GM21526 (cell line): ENCODE data around the gene HMCN2.

ENCODE experiments used
- ATAC-seq: cut with Tn5 transposase; IDR thresholded peaks from one replicate; pipeline ENCODE4 v1.9.1; 2021; ENCODE audit warnings: moderate library complexity; ENCODE audit not compliant: unreplicated experiment, low FRiP score

The HMCN2 gene

DNA sequence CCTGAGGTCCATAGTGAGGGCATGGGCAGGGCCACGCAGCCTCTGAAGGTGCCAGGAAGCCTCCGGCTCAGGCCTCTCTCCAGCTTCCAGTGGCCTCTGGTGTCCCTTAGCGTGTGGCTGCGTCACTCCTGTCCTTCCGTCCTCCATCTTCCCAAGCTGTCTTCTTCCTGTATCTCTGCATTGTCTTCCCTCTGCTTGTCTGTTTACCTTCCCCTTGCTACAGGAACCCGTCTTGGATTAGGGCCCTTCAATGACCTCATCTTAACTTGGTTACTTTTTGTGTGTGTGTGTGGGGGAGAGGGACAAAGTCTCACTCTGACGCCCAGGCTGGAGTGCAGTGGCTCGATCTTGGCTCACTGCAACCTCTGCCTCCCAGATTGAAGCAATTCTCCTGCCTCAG, 193.6 kb downstream of the HMCN2 start:
- ATAC-seq: no peak

DNA sequence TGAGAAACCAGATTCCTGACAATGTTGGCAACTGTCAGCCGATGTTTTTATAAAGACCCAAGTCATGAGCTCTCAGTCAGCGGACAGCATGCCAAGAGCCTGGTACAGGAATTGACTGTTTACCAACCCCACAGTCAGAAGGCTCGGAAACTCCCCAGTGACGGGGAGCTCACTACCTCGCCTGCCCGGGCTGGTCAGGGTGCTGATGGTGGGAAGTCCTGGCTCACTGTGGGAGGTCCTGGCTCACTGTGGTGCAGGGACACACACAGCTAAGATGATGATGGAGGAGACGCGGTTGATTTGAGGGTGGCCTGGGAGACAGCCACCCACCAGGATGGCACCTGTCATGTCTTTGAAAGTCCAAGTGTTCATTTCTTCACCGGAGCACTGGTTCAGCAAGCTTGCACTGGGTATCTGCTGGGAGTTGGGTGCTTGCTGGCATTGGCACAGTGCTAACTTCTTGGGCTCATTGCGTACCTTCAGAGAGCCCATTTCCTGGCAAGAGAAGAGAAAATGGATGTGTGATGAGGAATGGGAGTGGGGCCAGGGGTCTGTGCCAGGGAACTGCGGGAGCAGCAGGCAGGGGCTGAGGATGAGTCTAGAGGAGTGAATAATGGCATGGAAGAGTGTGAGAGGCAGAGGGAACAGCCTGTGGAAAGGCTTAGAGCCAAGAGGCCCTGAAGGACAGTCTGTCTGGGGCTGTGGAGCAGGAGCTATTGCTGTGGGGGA, 194.5 kb downstream of the HMCN2 start:
- ATAC-seq: no peak

DNA sequence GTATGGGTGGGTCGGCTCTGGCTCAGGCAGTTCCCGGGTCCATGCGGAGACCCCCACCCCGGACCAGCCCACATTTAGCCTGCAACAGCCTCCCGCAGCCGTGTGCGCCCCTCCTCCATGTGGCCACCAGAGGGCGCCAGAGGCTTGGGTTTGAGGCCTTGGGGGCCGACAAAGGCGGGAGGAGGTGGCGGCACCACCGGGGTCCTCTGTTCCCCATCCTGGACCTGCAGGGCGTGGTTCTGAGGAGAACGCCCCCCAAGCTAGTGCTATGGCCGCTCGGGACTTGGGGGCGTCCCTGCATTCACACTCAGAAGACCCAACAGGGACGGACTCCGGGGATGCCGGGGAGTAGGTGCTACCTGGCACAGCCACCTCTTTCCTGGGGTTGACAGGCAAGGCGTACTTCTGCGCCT, 195.7 kb downstream of the HMCN2 start:
- ATAC-seq: no peak

DNA sequence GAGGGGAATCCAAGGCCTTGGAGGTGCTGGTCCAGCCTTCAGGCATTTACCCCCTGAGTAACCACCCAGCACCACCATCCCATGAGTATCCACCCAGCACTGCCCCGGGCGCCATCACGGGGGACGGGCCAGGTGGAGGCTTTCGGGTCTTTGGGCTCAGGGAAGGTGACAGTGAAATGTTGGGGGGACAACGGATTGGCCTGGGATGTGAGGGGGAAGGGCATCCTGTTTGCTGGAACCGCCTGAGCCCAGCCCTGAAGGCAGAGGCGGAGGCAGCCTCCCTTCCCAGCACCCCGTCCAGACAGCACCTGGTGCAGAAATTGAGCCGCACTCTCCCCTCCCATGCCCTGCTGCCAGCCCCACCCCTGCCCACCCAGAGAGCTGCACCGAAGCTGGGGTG, 196.2 kb downstream of the HMCN2 start:
- no peak for ATAC-seq

DNA sequence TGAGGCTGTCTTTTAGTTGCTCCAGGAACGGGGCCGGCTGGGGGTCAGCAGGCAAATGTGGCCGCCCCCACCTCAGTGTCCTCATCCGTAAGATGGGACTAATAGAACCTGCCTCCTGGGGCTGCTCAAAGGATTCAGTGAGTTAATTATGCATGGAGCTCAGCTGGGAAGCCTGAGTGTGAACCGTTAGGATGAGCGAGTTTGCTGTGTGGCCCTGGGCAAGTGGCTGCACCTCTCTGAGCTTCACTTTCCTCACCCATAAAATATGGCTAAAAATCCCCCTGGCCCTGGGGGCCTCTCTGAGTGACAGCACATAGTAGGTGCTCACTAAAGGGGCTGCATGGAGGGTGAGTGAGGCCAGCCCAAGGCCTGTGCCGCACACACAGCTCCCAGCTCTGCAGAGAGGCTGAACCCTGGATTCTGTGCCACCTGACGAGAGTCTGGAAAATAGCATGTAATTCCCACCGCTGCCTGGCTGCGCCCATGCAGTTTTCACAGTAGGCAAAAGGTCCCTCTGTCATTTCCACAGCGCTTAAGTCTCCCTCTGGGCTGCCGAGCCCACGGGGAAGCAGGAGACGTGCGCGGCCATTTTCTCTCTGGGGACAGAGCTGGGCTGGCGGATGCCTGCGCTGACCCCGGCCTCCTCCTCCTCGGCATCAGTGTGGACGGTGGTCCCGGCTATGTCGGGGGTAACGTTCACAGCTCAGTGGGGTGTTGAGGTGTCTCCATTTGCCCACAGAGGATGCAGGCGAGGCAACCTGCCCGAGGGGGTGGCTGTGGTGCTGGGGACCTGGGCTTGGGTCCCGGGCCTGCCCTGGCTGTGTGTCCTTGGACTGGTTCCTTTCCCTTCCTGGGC, 197.4 kb downstream of the HMCN2 start:
- no peak for ATAC-seq

DNA sequence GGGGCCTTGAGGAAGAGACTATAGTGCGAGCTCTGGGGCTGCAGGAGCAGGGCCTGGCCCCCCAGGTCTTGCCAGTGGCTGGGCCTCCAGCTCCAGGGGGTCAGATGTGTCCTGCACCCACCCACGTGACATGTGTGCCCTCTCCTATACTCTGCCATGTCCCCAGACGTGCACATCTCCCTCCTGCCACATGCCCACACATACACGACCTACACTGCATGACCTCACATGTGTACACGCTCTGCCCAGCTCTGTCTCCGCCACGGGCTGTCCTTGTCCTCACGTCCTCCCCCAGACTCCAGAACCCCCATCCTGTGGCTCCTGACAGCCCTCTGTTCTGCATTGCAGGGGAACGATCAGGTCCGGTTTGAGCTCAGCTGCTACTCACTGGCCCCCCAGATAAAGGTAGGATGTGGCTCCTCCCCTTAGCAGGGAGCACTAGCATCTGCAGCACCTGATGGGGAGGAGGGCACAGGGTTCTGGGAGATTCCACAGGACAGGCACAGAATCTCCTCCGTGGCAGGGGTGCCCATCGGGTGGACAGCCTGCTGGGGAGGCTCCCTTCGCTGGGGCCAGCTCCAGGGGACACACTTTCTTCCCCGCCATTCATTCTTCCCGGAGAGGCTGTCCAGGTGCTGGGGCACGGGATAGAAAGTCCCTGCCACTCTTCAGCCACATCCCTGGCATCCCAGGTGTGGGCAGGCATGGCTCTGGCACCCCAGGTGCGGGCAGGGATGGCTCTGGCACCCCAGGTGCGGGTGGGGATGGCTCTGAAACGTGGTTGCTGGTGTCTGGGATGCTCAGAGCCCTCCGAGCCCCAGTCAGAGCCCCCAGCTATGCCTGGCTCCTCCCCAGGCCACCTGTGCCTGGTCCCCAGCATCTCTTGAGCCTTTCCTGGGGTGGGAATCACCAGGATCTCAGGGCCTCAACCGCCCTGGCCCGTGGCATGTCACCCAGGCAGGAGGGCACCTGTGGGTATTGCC, 198.5 kb downstream of the HMCN2 start:
- no peak for ATAC-seq

DNA sequence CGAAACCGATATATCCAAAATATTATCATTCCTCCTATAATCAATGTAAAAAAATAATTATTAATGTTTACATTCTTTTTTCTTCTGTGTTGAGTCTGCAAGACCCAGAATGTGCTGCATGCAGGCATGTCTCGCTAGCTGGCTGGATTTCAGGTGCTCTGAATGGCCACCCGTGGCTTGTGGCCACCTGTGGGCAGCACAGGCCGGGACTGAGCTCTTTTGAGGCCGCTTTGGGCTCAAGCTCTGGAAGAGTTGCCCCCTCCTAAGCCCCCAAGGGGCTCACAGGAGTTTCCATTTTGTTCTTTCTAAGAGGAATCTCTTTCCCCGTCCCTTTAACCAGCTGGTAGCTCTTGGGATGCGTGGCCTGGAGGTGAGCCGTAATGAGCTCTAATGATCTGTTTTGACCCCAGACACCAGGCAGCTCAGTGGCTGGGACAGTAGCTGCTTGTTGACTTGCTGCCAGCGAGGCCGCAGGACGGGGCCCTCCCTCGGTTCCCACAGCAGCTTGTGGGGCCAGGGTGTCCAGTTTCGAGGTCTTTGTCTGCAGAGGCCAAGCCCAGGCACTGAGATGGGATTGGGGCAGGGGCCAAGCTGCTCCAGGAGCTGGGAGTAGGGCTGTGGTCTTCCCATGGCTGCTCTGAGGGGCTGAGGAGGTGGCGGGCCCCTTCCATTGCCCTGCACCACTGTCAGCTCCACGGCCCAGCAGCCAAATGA, 200.0 kb downstream of the HMCN2 start:
- no peak for ATAC-seq

DNA sequence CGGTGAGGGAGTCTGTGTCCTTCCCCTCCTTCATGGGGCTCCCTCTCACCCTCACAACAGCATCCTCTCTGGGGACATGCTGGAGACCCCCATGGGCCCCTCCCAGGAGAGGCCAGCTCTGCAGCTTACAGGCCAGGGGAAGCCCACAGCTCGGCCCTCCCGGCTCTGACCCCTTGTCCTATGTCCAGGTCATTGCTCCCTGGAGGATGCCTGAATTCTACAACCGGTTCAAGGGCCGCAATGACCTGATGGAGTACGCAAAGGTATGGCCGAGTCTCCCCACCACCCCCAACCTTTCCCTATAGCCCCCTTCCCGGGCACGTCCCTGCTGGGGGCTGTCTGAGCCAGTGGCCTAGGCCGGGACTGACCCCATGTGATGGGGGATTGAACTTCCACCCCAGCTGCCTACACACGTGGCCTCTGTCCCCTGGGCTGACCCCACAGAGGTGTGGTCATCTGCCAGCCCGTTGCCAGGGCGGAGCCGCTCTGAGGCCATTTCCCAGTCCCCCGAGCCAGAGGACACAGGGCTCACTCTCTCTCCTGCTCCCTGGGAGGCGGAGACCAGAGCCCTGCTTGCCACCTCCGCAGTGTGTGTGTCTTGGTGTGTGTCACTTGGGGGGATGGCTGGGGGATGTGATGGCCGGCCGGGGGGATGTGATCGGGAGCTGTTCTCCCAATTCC, 201.1 kb downstream of the HMCN2 start:
- ATAC-seq: no peak

DNA sequence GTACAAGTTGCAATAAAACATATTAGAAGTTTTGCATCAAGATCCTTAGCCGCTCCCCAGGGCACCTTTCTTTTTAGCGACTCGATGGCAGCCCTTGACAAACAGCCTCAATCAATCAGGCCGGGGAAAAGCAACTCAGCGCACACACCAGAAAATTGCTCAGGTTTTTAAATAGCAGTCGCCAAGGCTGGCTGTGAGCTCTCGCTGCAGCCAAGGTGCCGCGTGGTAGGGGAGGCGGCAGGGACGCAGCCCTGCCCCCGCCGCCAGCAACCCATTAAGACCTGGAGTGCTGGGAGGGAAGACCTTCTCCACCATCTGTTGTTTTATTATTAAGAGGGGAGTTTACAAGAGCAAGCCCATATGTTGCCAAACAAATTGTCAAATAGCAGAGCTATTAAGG, 201.8 kb downstream of the HMCN2 start:
- ATAC-seq: no peak

DNA sequence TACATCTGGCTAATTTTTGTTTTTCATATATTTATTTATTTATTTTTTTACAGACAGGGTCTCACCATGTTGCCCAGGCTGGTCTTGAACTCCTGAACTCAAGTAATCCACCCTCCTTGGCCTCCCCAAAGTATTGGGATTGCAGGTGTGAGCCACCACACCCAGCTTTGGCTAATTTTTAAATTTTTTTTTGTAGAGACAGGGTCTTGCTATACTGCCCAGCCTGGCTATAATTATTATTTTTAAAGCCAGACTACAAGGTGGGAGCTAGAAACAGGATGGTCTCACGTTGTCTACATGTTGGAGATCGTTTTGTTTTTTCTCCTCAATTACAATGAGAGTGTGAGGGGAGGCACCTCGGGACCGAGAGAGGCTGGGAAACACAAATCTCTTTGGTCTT, 203.0 kb downstream of the HMCN2 start:
- no peak for ATAC-seq

DNA sequence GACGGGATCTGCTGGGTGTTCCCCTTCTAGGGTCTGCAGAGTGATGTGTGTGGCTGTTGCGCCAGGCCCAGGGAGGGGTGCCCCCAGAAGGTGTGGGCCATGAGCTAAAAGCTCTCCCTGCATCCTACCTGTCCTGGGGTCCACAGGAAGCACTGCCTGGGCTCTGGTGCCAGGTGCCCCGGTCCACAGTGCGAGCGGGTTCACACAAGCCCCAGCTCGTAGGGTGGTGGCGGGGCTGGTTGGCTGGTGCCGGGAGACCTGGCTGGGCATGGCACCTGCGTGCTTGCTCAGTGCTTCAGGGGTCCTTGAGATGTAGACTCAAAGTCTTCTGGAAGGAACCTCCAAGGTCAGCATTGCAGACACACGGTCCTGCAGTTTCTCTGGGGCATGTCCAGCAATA, 204.7 kb downstream of the HMCN2 start:
- ATAC-seq: no peak

DNA sequence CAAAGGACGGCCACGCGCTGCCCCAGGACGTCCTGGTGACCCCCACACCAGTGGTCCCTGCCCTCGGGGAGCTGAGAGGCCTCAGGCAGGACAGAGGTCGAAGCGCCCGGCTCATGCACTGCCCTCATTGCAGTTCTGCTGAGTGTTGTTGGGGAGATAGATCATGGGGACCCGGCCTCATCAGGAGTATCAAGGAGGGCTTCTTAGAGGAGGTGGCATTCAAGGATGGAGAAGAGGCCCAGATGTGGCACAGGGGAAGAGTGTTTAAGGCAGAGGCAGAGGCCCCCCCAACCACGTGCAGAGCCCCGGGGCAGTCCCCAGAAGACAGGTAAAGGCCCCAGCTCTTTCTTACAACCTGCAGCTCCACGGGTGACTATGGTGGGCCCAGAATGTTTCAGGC, 205.4 kb downstream of the HMCN2 start:
- no peak for ATAC-seq

DNA sequence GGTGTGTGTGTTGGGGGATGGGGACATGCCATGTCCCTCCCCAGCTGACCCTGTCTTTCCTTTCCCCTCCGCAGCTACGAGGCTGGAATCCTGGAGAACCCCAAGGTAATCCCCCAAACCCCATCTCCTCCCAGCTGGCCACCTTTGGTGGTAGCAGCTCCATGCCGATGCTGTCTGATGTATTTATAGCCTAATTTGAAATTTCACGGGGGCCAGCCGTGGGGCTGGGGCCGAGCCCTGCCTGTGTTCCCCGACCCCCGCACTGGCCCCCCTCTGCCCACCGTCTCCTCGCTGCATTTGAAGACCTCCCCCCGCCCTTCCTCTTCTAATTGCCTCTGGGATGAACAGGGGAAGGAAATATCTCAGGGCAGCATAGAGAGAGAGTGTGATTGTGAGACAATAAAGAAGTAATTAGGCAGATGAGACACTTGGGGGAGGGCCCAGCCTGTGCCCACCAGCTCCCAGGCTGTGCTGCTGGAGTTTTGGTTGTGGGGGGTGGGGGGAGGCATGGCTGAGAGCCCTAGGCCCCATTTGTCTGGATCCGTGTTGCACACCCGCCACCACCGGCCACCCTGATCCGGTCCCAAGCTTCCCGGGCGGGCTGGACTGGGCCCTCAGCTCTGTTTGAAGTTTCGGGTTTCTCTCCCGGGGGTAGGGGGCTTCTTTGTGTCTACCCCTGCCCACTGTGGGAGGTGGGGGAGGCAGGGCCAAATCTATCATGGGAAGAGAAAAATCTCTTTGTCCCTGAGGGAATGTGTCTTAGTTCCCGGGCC, 206.0 kb downstream of the HMCN2 start:
- no peak for ATAC-seq

DNA sequence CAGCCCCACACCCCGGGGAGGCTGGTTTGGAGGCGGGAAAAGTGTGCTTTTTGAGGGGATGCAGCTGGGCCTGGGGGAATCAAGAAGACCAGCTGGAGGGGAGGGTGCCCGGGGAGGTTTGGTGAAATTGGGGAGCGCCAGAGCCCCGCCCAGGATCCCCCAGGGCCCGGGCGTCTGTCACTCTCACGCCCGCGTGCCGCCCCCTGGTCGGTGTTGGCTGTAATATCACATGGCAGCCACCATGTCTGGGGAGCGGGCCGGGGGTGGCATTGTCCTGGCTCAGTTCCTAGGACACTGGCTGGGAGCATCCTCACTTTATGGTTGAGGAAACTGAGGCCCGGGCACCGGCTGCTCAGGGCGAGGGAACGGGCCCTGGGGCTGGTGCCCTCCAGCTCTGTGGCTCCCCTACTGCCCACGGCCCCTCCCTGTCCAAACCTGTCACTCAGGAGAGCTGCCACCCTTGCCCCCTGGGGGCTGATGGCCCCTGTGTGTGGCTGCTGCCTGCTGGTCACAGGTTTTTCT, 206.7 kb downstream of the HMCN2 start:
- no peak for ATAC-seq

DNA sequence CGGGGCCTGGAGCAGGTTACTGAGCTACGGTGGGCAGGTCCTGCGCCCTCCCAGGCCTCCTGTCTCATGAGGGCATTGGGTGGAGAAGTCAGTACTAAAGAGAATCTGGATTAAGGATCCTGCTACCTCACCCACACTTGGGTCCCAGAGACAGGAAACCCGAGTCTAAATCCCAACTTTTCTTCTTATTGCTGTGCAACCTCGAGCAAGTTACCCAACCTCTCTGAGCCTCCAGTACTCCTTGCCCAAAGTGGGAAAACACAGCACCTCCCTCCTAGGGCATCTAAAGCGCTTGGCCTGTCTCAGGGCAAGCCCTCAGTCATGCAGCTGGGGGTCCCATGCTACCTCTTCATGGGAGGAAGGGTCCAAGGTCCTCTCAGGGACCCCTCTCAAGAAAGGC, 207.4 kb downstream of the HMCN2 start:
- no peak for ATAC-seq

DNA sequence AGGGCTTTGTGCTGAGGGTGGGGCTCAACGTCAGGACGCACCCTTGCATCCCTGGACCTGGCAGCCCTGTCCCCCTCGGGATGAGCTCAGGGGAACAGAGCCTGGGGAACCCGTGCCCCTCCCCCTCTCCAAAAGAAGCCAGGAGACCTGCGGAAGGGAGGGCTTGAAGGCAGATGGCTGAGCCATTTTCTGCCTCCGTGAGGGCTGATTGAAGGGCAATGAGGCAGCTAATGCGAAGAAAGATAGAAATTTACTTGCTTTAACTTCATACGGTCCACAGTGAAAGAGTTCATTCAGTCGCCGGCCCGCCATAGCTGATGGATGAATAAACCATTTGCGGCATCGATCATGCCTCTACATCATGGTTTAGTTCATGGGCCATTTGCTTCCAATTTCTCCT, 208.0 kb downstream of the HMCN2 start:
- no peak for ATAC-seq

DNA sequence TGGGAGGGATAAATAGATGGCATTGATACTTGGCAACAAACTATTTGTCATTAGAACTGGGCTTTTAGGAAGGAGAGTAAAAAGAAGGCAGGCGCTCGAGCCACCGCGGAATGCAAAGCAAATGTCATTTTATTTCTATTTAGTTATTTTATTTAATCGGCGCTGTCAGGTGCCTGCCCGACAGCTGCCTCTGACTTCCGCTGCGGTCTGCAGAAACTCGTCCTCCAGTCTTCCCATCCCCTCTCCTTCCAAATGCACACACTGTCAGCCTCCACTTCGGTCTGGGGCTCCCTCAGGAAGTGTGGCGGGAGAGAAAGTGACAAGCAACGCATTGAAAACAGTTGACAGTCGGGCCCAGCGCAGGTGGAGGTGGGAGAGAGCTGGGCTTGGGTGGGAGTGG, 208.5 kb downstream of the HMCN2 start:
- ATAC-seq: no peak

DNA sequence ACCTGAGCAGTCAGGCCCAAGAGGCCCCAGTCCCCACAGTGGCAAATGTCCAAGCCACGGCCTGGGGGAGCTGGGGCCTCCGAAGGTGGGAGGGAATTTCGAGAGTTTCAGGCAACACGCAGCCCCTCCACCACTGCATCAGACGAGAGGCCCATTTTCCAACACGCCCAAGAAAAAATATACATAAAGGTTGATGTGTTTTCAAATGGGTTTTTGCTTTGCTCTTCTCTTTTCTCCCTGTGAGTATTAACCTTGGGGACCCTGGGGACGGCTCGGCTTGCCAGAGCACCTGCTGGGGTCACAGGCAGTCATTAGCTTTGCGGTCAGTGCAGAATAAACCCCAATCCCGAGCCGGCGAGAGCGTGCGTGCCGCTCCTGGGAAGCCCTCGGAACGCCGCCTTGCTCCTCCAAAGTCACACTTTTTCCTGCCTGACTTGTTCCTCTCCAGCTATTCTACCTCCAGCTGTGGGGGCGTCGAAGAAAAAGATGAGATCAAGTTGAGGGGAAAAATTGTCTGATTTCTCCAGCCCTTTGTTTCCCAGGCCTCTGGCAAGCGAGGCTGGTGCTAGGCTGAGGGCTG, 210.7 kb downstream of the HMCN2 start:
- ATAC-seq: no peak
